ENCODE measurements around the gene SNURF. TPM values are rescaled to one million over a fixed set of nuclear protein-coding genes. Genes with fewer than 3 reads are reported as not detected.

SNURF gene
- polyA plus RNA-seq, 3 donors, result 1.4 to 3.5 (median 2.8) TPM

- Histone ChIP-seq H3K4me3 (replicated peaks in 1 of 3; ENCODE audit: low read depth in 2 of 3, low read length in 3 of 3) (peak overlapping the region; percentile 58 to 92 (median 79)), H3K27ac (ENCODE audit: low read depth in 1 of 2, low read length in 2 of 2) (peak overlapping the region; percentile 38 to 76), H3K4me2 (replicated peaks; ENCODE audit: extremely low read depth, low read length, poor library complexity, severe bottlenecking) (peak overlapping the region; percentile 86), H3K9ac (ENCODE audit: insufficient read depth, low read length, poor library complexity, severe bottlenecking) (peak overlapping the region; percentile 67), H3K9me3 (replicated peaks in 1 of 2; ENCODE audit: control insufficient read depth in 1 of 2, insufficient read depth in 1 of 2, low read length in 2 of 2) (peaks cover 30 to 32% of the 10 kb centered on the region in 2 donors), H3K27me3 (ENCODE audit: control insufficient read depth in 2 of 2, insufficient read depth in 2 of 2, low read length in 2 of 2) (peaks cover 8 to 16% of the 10 kb centered on the region in 2 donors), H3K36me3 (replicated peaks in 1 of 2; ENCODE audit: control insufficient read depth in 1 of 2, insufficient read depth in 2 of 2, low read length in 2 of 2) (no peaks in the 10 kb centered on the region), H2AFZ (ENCODE audit: insufficient read depth, low read depth, low read length, poor library complexity, severe bottlenecking) (peak overlapping the region; percentile 86), H4K20me1 (ENCODE audit: insufficient read depth, low read length) (no peaks in the 10 kb centered on the region), H3K4me1 (ENCODE audit: control insufficient read depth in 1 of 2, insufficient read depth in 2 of 2, low read length in 2 of 2) (peaks cover 0 to 10% of the 10 kb centered on the region in 2 donors), H3K79me2 (ENCODE audit: insufficient read depth, low read length) (no peaks in the 10 kb centered on the region)
- 39% methylated on average over 10 of the region's 28 CpGs for WGBS (ENCODE audit: insufficient coverage)
- H3K4me1 Mint-ChIP-seq, result peaks cover 8% of the 10 kb centered on the region
- peak overlapping the region; percentile 91 to 92 for H3K4me3 Mint-ChIP-seq
- DNase-seq, result peak; percentile 46 to 74 (median 53)
- intact Hi-C loops (cut with micrococcal nuclease), result no loop called here
- H3K36me3 Mint-ChIP-seq, result no peaks in the 10 kb centered on the region
- TF ChIP-seq CTCF (IDR thresholded peaks at IDR 0.05), result no peak
- H3K27me3 Mint-ChIP-seq (ENCODE audit: low read depth in 3 of 3), result peaks cover 16 to 21% (median 17%) of the 10 kb centered on the region in 3 donors
- H3K27ac Mint-ChIP-seq, result peak overlapping the region; percentile 77 to 90 (median 83)
- H3K9me3 Mint-ChIP-seq, result peaks cover 0 to 29% (median 19%) of the 10 kb centered on the region in 7 donors
These were observed 1.5 kb downstream of the SNURF start for GRCh38 chr15:24956111-24956838.

GRCh38 chr15:24957691-24958090 lies 2.9 kb downstream of the SNURF start:
- Histone ChIP-seq H3K4me2 (replicated peaks; ENCODE audit: extremely low read depth, low read length, poor library complexity, severe bottlenecking) (no peak overlapping the region), H4K20me1 (ENCODE audit: insufficient read depth, low read length) (no peaks in the 10 kb centered on the region), H3K27me3 (ENCODE audit: control insufficient read depth in 2 of 2, insufficient read depth in 2 of 2, low read length in 2 of 2) (peaks cover 8 to 16% of the 10 kb centered on the region in 2 donors), H3K4me3 (replicated peaks in 1 of 3; ENCODE audit: low read depth in 2 of 3, low read length in 3 of 3) (no peak overlapping the region), H2AFZ (ENCODE audit: insufficient read depth, low read depth, low read length, poor library complexity, severe bottlenecking) (no peak overlapping the region), H3K79me2 (ENCODE audit: insufficient read depth, low read length) (no peaks in the 10 kb centered on the region), H3K4me1 (ENCODE audit: control insufficient read depth in 1 of 2, insufficient read depth in 2 of 2, low read length in 2 of 2) (peaks cover 0 to 10% of the 10 kb centered on the region in 2 donors), H3K9me3 (replicated peaks in 1 of 2; ENCODE audit: control insufficient read depth in 1 of 2, insufficient read depth in 1 of 2, low read length in 2 of 2) (peaks cover 30 to 32% of the 10 kb centered on the region in 2 donors), H3K27ac (ENCODE audit: low read depth in 1 of 2, low read length in 2 of 2) (no peak overlapping the region), H3K9ac (ENCODE audit: insufficient read depth, low read length, poor library complexity, severe bottlenecking) (no peak overlapping the region), H3K36me3 (replicated peaks in 1 of 2; ENCODE audit: control insufficient read depth in 1 of 2, insufficient read depth in 2 of 2, low read length in 2 of 2) (no peaks in the 10 kb centered on the region)
- Mint-ChIP-seq H3K36me3 (peaks cover 1 to 2% of the 10 kb centered on the region in 2 donors), H3K9me3 (peaks cover 0 to 29% (median 20%) of the 10 kb centered on the region in 7 donors), H3K4me3 (no peak overlapping the region), H3K27ac (no peak overlapping the region), H3K4me1 (peaks cover 8% of the 10 kb centered on the region), H3K27me3 (ENCODE audit: low read depth in 3 of 3) (peaks cover 16 to 20% (median 19%) of the 10 kb centered on the region in 3 donors)
- intact Hi-C loops (cut with micrococcal nuclease), result no loop called here
- TF ChIP-seq CTCF (IDR thresholded peaks at IDR 0.05), result no peak
- no peak for DNase-seq
- 79% methylated on average over 2 of the region's 2 CpGs for WGBS (ENCODE audit: insufficient coverage)
